Testis (tissue), 2 donors: ENCODE measurements around the gene GNL2.

Experiments used
- CTCF ChIP-seq, 3 experiments: fragments of 450-650 bp in 2 of 3; fragments of 200-600 bp in 1 of 3; sonication (generic) in 1 of 3; IDR thresholded peaks; one replicate each; pipeline ENCODE4 v1.5.1; 2016 to 2019; ENCODE audit warnings: antibody characterized with exemption in 3 of 3, mild to moderate bottlenecking in 2 of 3, moderate library complexity in 1 of 3
- POLR2A ChIP-seq: fragments of 450-650 bp; IDR thresholded peaks from one replicate; pipeline ENCODE4 v1.6.1; 2017; ENCODE audit warnings: antibody characterized with exemption, mild to moderate bottlenecking, moderate library complexity

- no peak for TF ChIP-seq CTCF (IDR thresholded peaks at IDR 0.05)
- TF ChIP-seq POLR2A: no peak
These were observed 78.2 kb downstream of the GNL2 start for GRCh38 chr1:37517569-37517968.
